DOHH2 (cell line): Measurements from ENCODE around the gene MOB1B.

Source experiments
- H3F3A ChIP-seq: fragments of 200-600 bp; sonication (generic), shearing (Covaris generic); 2 replicates; pipeline ENCODE4 v1.6.0; 2016; ENCODE audit warnings: antibody characterized with exemption, mild to moderate bottlenecking; ENCODE audit not compliant: control insufficient read depth, insufficient read depth
- H3K27ac ChIP-seq: fragments of 200-600 bp; sonication (generic); 2 replicates; pipeline ENCODE4 v1.5.1; 2014; ENCODE audit warnings: low read depth, mild to moderate bottlenecking, low read length, moderate library complexity
- H3K27me3 ChIP-seq: fragments of 200-600 bp; sonication (generic); 2 replicates; pipeline ENCODE4 v1.6.1; 2014; ENCODE audit warnings: mild to moderate bottlenecking, low read length, mixed read lengths; ENCODE audit not compliant: control insufficient read depth
- H3K36me3 ChIP-seq: fragments of 200-600 bp; sonication (generic); 2 replicates; pipeline ENCODE4 v1.6.1; 2014; ENCODE audit warnings: mild to moderate bottlenecking, low read length, moderate library complexity, mixed read lengths; ENCODE audit not compliant: control insufficient read depth
- H3K4me1 ChIP-seq: fragments of 200-600 bp; sonication (generic); 2 replicates; pipeline ENCODE4 v1.6.1; 2014; ENCODE audit warnings: mild to moderate bottlenecking, low read length, mixed read lengths; ENCODE audit not compliant: control insufficient read depth
- H3K4me2 ChIP-seq: fragments of 200-600 bp; sonication (generic); 2 replicates; pipeline ENCODE4 v1.6.0; 2014; ENCODE audit warnings: mild to moderate bottlenecking, low read length, moderate library complexity
- H3K4me3 ChIP-seq: fragments of 200-600 bp; sonication (generic); 2 replicates; pipeline ENCODE4 v1.5.1; 2014; ENCODE audit warnings: mild to moderate bottlenecking, low read length, mixed read lengths
- H3K79me2 ChIP-seq: fragments of 200-600 bp; sonication (generic); 2 replicates; pipeline ENCODE4 v1.6.1; 2014; ENCODE audit warnings: mild to moderate bottlenecking, low read length, mixed read lengths; ENCODE audit not compliant: control insufficient read depth
- H3K9me2 ChIP-seq: fragments of 200-600 bp; sonication (generic); replicated peaks from 2 replicates; pipeline ENCODE4 v1.6.1; 2014; ENCODE audit warnings: mild to moderate bottlenecking, low read length, mixed read lengths; ENCODE audit not compliant: control insufficient read depth
- H3K9me3 ChIP-seq: fragments of 200-600 bp; sonication (generic); 2 replicates; pipeline ENCODE4 v1.6.1; 2014; ENCODE audit warnings: antibody characterized with exemption, low read length, mixed read lengths; ENCODE audit not compliant: control insufficient read depth, insufficient read depth
- H4K20me1 ChIP-seq: fragments of 200-600 bp; sonication (generic); 2 replicates; pipeline ENCODE4 v1.6.0; 2014; ENCODE audit warnings: low read depth, mild to moderate bottlenecking, antibody characterized with exemption, low read length, moderate library complexity; ENCODE audit not compliant: control insufficient read depth, insufficient read depth
- EZH2phosphoT487 ChIP-seq: fragments of 200-600 bp; sonication (generic); IDR thresholded peaks from 2 replicates; pipeline ENCODE4 v1.6.1; 2017; ENCODE audit warnings: borderline replicate concordance, mild to moderate bottlenecking, antibody characterized with exemption, low read length, moderate library complexity, mixed read lengths
- TF ChIP-seq, protein P1 (sequence below): fragments of 200-600 bp; sonication (generic); IDR thresholded peaks from one replicate; pipeline ENCODE4 v1.5.1; 2014; ENCODE audit warnings: antibody characterized with exemption, mild to moderate bottlenecking, low read depth, low read length; ENCODE audit not compliant: poor library complexity, severe bottlenecking

The MOB1B gene

DNA sequence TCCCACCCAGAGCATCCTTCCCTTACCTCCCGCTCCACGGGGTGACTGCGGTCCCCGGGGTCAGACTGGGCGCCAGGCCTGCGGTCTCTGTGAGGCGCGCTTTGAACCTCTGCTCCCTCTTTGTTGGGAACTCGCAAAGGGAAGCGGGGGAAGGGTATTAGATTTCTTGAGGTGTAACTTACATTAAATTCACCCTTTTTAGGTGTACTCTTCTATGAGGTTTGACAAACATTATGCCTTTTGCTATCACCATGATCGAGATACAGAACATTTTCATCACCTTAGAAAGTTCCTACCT lies 91.8 kb downstream of the MOB1B start:
- peak overlapping the region; percentile 90 for H3K4me3 ChIP-seq
- H3K79me2 ChIP-seq, result peaks cover 71% of the 10 kb centered on the region
- no peaks in the 10 kb centered on the region for H3K9me2 ChIP-seq
- peaks cover 11% of the 10 kb centered on the region for H4K20me1 ChIP-seq
- H3K4me2 ChIP-seq, result peak overlapping the region; percentile 65
- no peaks in the 10 kb centered on the region for H3K27me3 ChIP-seq
- H3K9me3 ChIP-seq, result no peaks in the 10 kb centered on the region
- H3K36me3 ChIP-seq, result peaks cover 55% of the 10 kb centered on the region
- no peak for TF ChIP-seq EZH2phosphoT487
- TF ChIP-seq, protein P1, sequence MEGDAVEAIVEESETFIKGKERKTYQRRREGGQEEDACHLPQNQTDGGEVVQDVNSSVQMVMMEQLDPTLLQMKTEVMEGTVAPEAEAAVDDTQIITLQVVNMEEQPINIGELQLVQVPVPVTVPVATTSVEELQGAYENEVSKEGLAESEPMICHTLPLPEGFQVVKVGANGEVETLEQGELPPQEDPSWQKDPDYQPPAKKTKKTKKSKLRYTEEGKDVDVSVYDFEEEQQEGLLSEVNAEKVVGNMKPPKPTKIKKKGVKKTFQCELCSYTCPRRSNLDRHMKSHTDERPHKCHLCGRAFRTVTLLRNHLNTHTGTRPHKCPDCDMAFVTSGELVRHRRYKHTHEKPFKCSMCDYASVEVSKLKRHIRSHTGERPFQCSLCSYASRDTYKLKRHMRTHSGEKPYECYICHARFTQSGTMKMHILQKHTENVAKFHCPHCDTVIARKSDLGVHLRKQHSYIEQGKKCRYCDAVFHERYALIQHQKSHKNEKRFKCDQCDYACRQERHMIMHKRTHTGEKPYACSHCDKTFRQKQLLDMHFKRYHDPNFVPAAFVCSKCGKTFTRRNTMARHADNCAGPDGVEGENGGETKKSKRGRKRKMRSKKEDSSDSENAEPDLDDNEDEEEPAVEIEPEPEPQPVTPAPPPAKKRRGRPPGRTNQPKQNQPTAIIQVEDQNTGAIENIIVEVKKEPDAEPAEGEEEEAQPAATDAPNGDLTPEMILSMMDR, result peak; percentile 2
- H3F3A ChIP-seq, result peaks cover 29% of the 10 kb centered on the region
- H3K4me1 ChIP-seq, result peaks cover 49% of the 10 kb centered on the region
- H3K27ac ChIP-seq, result peak overlapping the region; percentile 97

DNA sequence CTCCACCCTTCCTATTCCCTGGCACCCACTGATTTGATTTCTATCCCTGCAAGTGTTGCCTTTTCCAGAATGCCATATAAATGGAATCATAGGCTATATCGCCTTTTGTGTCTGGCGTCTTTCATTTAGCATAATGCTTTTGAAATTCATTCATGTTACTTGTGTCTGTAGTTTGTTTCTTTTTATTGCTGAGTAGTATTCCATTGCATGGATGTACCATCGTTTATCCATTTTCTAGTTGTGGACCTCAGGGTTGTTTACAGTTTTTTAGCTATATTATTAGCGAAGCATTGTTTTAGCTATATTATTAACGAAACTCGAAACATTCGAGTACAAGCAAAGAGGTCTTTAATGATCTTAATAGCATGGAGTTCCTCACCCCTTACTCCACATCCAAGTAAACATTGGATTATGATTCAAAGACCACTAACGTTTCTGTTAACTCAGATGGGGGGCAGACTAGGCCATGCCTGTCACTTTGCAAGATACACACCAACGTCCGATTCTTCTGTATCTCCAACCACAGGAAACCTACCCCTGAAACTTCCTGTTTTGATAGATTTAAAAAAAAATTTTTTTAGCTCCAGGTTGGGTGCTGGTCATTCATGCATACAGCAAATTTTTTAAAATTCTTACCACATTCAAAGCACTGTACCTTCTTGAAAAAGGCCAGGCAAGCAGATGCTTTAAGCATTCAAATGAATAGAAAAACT lies 92.4 kb downstream of the MOB1B start:
- Histone ChIP-seq H3K36me3 (peaks cover 60% of the 10 kb centered on the region), H3K9me3 (no peaks in the 10 kb centered on the region), H3K9me2 (no peaks in the 10 kb centered on the region), H4K20me1 (peaks cover 11% of the 10 kb centered on the region), H3K27ac (peak overlapping the region; percentile 97), H3K79me2 (peaks cover 76% of the 10 kb centered on the region), H3K4me1 (peaks cover 49% of the 10 kb centered on the region), H3K4me3 (peak overlapping the region; percentile 90), H3K4me2 (peak overlapping the region; percentile 65), H3F3A (peaks cover 28% of the 10 kb centered on the region), H3K27me3 (no peaks in the 10 kb centered on the region)
- TF ChIP-seq, protein P1, result no peak
- TF ChIP-seq EZH2phosphoT487, result no peak

DNA sequence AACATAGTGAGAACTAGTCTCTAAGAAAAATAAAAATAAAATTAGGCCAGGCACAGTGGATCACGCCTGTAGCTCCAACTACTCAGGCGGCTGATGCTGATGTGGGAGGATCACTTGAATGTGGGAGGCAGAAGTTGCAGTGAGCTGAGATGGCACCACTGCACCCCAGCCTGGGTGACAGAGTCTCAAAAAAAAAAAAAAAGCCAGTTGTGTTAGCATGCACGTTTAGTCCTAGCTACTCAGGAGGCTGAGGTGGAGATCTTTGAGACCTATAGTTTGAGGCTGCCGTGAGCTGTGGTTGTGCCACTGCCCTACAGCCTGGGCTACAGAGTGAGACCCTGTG lies 93.8 kb downstream of the MOB1B start:
- Histone ChIP-seq H3K4me2 (peak overlapping the region; percentile 65), H3F3A (peaks cover 27% of the 10 kb centered on the region), H3K36me3 (peaks cover 72% of the 10 kb centered on the region), H4K20me1 (peaks cover 12% of the 10 kb centered on the region), H3K4me3 (peak overlapping the region; percentile 90), H3K4me1 (peaks cover 54% of the 10 kb centered on the region), H3K27me3 (no peaks in the 10 kb centered on the region), H3K9me3 (no peaks in the 10 kb centered on the region), H3K9me2 (no peaks in the 10 kb centered on the region), H3K79me2 (peaks cover 91% of the 10 kb centered on the region), H3K27ac (peak overlapping the region; percentile 97)
- TF ChIP-seq, protein P1, result no peak
- TF ChIP-seq EZH2phosphoT487, result no peak
